ENCODE results near the gene SKAP1.
A peak's percentile ranks its signal among the peaks of the same experiment; 100 is the strongest.

Gene SKAP1

GRCh38 chr17:48153691-48154358, 276.2 kb downstream of the SKAP1 start:
- no peak for DNase-seq (ENCODE audit: extremely low read depth in 1 of 2, low read depth in 1 of 2)

- no peak for DNase-seq (ENCODE audit: extremely low read depth in 1 of 2, low read depth in 1 of 2)
Measured at GRCh38 chr17:48152289-48152688, 277.7 kb downstream of the SKAP1 start.

- DNase-seq (ENCODE audit: extremely low read depth in 1 of 2, low read depth in 1 of 2), result no peak
Measured at GRCh38 chr17:48151220-48151619, 278.8 kb downstream of the SKAP1 start.

GRCh38 chr17:48150597-48151001, 279.4 kb downstream of the SKAP1 start:
- no peak for DNase-seq (ENCODE audit: extremely low read depth in 1 of 2, low read depth in 1 of 2)

- no peak for DNase-seq (ENCODE audit: extremely low read depth in 1 of 2, low read depth in 1 of 2)
Measured at GRCh38 chr17:48149787-48150463, 280.1 kb downstream of the SKAP1 start.

- DNase-seq (ENCODE audit: extremely low read depth in 1 of 2, low read depth in 1 of 2), result no peak
Measured at GRCh38 chr17:48148854-48149786, 280.9 kb downstream of the SKAP1 start.

- no peak for DNase-seq (ENCODE audit: extremely low read depth in 1 of 2, low read depth in 1 of 2)
Measured at GRCh38 chr17:48148029-48148770, 281.8 kb downstream of the SKAP1 start.

- no peak for DNase-seq (ENCODE audit: extremely low read depth in 1 of 2, low read depth in 1 of 2)
Measured at GRCh38 chr17:48144976-48145798, 284.8 kb downstream of the SKAP1 start.

- no peak for DNase-seq (ENCODE audit: extremely low read depth in 1 of 2, low read depth in 1 of 2)
Measured at GRCh38 chr17:48144231-48144630, 285.8 kb downstream of the SKAP1 start.

- DNase-seq (ENCODE audit: extremely low read depth in 1 of 2, low read depth in 1 of 2), result no peak
Measured at GRCh38 chr17:48143629-48144028, 286.4 kb downstream of the SKAP1 start.

GRCh38 chr17:48139944-48140343, 290.1 kb downstream of the SKAP1 start:
- no peak for DNase-seq (ENCODE audit: extremely low read depth in 1 of 2, low read depth in 1 of 2)

- DNase-seq (ENCODE audit: extremely low read depth in 1 of 2, low read depth in 1 of 2), result no peak
Measured at GRCh38 chr17:48137656-48138055, 292.4 kb downstream of the SKAP1 start.

GRCh38 chr17:48134912-48135480, 295.0 kb downstream of the SKAP1 start:
- no peak for DNase-seq (ENCODE audit: extremely low read depth in 1 of 2, low read depth in 1 of 2)

- no peak for DNase-seq (ENCODE audit: extremely low read depth in 1 of 2, low read depth in 1 of 2)
Measured at GRCh38 chr17:48132385-48132784, 297.6 kb downstream of the SKAP1 start.

GRCh38 chr17:48131216-48131824, 298.7 kb downstream of the SKAP1 start:
- DNase-seq (ENCODE audit: extremely low read depth in 1 of 2, low read depth in 1 of 2), result peak in 1 of 2 donors; percentile 19

GRCh38 chr17:48129981-48130380, 300.0 kb downstream of the SKAP1 start:
- DNase-seq (ENCODE audit: extremely low read depth in 1 of 2, low read depth in 1 of 2), result no peak

- no peak for DNase-seq (ENCODE audit: extremely low read depth in 1 of 2, low read depth in 1 of 2)
Measured at GRCh38 chr17:48128400-48128799, 301.6 kb downstream of the SKAP1 start.

GRCh38 chr17:48127371-48128051, 302.5 kb downstream of the SKAP1 start:
- no peak for DNase-seq (ENCODE audit: extremely low read depth in 1 of 2, low read depth in 1 of 2)

- DNase-seq (ENCODE audit: extremely low read depth in 1 of 2, low read depth in 1 of 2), result no peak
Measured at GRCh38 chr17:48126532-48126850, 303.5 kb downstream of the SKAP1 start.
